CD4-positive, CD25-positive, alpha-beta regulatory T cell (primary cell): Measurements from ENCODE around the gene PTGFRN. TPM values are rescaled to one million over a fixed set of nuclear protein-coding genes. Genes with fewer than 3 reads are reported as not detected.

Source experiments
- ATAC-seq, 2 donors: fragments of 150-1000 bp; cut with Tn5 transposase; one replicate each; pipeline ENCODE4 v1.10.0; 2021; ENCODE audit warnings: low read depth in 2 of 2, moderate number of reproducible peaks in 2 of 2, moderate library complexity in 1 of 2
- DNase-seq, 3 donors: peaks; one replicate each; pipeline versions ENCODE4 v3.0.0 to v3.0.0-alpha.2; 2012 to 2022; ENCODE audit warnings: mixed read lengths in 1 of 3
- H3K27ac ChIP-seq: one replicate; pipeline ENCODE4 v1.7.0; 2013; ENCODE audit warnings: mild to moderate bottlenecking, low read length; ENCODE audit not compliant: insufficient read depth, poor library complexity, severe bottlenecking
- H3K27me3 ChIP-seq: one replicate; pipeline ENCODE4 v1.7.0; 2013; ENCODE audit warnings: low read length; ENCODE audit not compliant: control insufficient read depth, insufficient read depth
- H3K36me3 ChIP-seq: one replicate; pipeline ENCODE4 v1.7.0; 2013; ENCODE audit warnings: mild to moderate bottlenecking, low read length, moderate library complexity; ENCODE audit not compliant: control insufficient read depth, insufficient read depth
- H3K4me1 ChIP-seq: 2 replicates; pipeline ENCODE4 v1.7.0; 2013; ENCODE audit warnings: mild to moderate bottlenecking, low read length; ENCODE audit not compliant: insufficient read depth, control insufficient read depth, poor library complexity, severe bottlenecking
- H3K4me3 ChIP-seq: one replicate; pipeline ENCODE4 v1.7.0; 2013; ENCODE audit warnings: low read depth, mild to moderate bottlenecking, low read length, moderate library complexity
- H3K9me3 ChIP-seq, 2 experiments: 1 replicate in 1 of 2; 2 replicates in 1 of 2; pipeline ENCODE4 v1.7.0; 2013; ENCODE audit warnings: low read length in 2 of 2, mild to moderate bottlenecking in 1 of 2, moderate library complexity in 1 of 2; ENCODE audit not compliant: control insufficient read depth in 2 of 2
- H3K27ac Mint-ChIP-seq, 3 donors: one replicate each; pipeline ENCODE4 v1.8.0; 2020 to 2022; ENCODE audit warnings: mild to moderate bottlenecking in 3 of 3, mixed read lengths in 3 of 3, moderate library complexity in 2 of 3
- H3K27me3 Mint-ChIP-seq: one replicate; pipeline ENCODE4 v1.8.0; 2022; ENCODE audit warnings: mild to moderate bottlenecking, mixed read lengths
- H3K36me3 Mint-ChIP-seq: one replicate; pipeline ENCODE4 v1.8.0; 2020; ENCODE audit warnings: mixed read lengths
- H3K4me1 Mint-ChIP-seq, 4 donors: one replicate each; pipeline ENCODE4 v1.8.0; 2020 to 2022; ENCODE audit warnings: mixed read lengths in 4 of 4, mild to moderate bottlenecking in 1 of 4
- H3K4me3 Mint-ChIP-seq, 4 donors: one replicate each; pipeline ENCODE4 v1.8.0; 2020 to 2022; ENCODE audit warnings: mild to moderate bottlenecking in 4 of 4, mixed read lengths in 4 of 4, moderate library complexity in 3 of 4
- H3K9me3 Mint-ChIP-seq, 7 donors: one replicate each; pipeline ENCODE4 v1.8.0; 2020 to 2022; ENCODE audit warnings: mixed read lengths in 7 of 7, mild to moderate bottlenecking in 3 of 7, moderate library complexity in 2 of 7
- polyA plus RNA-seq, 4 donors: library from polyadenylated mRNA; unstranded; fragments of 300-500 nt; fragmentation: Illumina TruSeq; gene quantifications; one replicate each; pipeline ENCODE4 v1.2.3, GENCODE V29; 2021
- total RNA-seq: library from RNA; stranded (reverse); gene quantifications from one replicate; pipeline ENCODE4 v1.2.3, GENCODE V29; 2022

PTGFRN gene
- total and polyA plus RNA-seq, 5 donors from 2014 or later: 0.02 to 0.17 (median 0.10) TPM; not detected in 2

GRCh38 chr1:116906812-116907211 lies 2.9 kb upstream of the PTGFRN start:
- no peak overlapping the region for H3K27ac Mint-ChIP-seq
- DNase-seq: no peak
- Histone ChIP-seq H3K4me1 (peaks cover 11% of the 10 kb centered on the region), H3K36me3 (no peaks in the 10 kb centered on the region), H3K4me3 (no peak overlapping the region), H3K27ac (no peak overlapping the region), H3K9me3 (no peaks in the 10 kb centered on the region), H3K27me3 (no peaks in the 10 kb centered on the region)
- H3K36me3 Mint-ChIP-seq: no peaks in the 10 kb centered on the region
- peaks cover 0 to 5% (median 0%) of the 10 kb centered on the region in 4 donors for H3K4me1 Mint-ChIP-seq
- no peaks in the 10 kb centered on the region for H3K27me3 Mint-ChIP-seq
- H3K9me3 Mint-ChIP-seq: peaks cover 0 to 1% (median 0%) of the 10 kb centered on the region in 7 donors
- no peak overlapping the region for H3K4me3 Mint-ChIP-seq
- ATAC-seq: no peak

DNA sequence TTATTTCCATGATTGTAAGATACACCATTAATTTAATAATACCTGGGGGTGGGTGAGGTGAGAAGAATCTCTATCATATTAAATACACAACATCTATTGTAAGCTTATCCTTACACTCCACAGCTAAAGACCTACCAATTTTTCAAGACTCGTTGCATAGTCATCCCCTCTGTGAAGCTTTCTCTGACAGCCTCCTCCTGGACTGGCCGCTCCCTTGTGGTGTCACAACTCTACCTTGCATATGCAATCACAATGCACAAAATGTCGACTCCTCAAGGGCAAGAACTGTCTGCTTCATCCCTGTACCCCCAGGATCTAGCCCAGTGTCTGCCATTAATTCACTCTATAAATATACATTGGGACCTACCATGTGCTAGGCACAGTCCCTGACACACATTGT lies 2.4 kb upstream of the PTGFRN start:
- no peak for ATAC-seq
- Mint-ChIP-seq H3K9me3 (peaks cover 0 to 1% (median 0%) of the 10 kb centered on the region in 7 donors), H3K27ac (no peak overlapping the region)

DNA sequence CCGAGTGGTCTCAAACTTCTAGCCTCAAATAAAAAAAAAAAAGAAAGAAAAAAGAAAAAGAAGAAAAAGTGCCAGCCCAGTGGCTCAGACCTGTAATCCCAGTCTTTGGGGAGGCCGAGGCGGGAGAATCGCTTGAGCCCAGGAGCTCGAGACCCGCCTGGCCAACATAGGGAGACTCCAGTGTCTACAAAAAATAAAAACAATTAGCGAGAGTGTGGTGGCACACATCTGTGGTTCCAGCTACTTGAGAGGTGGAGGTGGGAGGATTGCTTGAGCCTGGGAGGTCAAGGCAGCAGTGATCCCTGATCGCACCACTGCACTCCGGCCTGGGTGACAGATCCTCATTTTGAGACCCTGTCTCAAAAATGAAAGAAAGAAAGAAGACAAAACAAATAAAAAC lies 1.4 kb upstream of the PTGFRN start:
- Histone ChIP-seq H3K27ac (no peak overlapping the region), H3K27me3 (peaks cover 4% of the 10 kb centered on the region), H3K36me3 (no peaks in the 10 kb centered on the region), H3K4me3 (no peak overlapping the region), H3K9me3 (no peaks in the 10 kb centered on the region), H3K4me1 (peaks cover 11% of the 10 kb centered on the region)
- Mint-ChIP-seq H3K9me3 (peaks cover 0 to 1% (median 0%) of the 10 kb centered on the region in 7 donors), H3K4me3 (peak overlapping the region in 2 of 4 donors; percentile 35 to 60), H3K27me3 (no peaks in the 10 kb centered on the region), H3K4me1 (peaks cover 0 to 5% (median 0%) of the 10 kb centered on the region in 4 donors), H3K36me3 (no peaks in the 10 kb centered on the region), H3K27ac (no peak overlapping the region)
- ATAC-seq: no peak
- no peak for DNase-seq

More for the DNA sequence above, 2.4 kb upstream of the PTGFRN start:
- Mint-ChIP-seq H3K27me3 (no peaks in the 10 kb centered on the region), H3K4me1 (peaks cover 0 to 5% (median 0%) of the 10 kb centered on the region in 4 donors), H3K36me3 (no peaks in the 10 kb centered on the region), H3K4me3 (peak overlapping the region in 1 of 4 donors; percentile 60)
- H3K36me3 ChIP-seq: no peaks in the 10 kb centered on the region
- no peaks in the 10 kb centered on the region for H3K9me3 ChIP-seq
- peaks cover 4% of the 10 kb centered on the region for H3K27me3 ChIP-seq
- H3K4me1 ChIP-seq: peaks cover 11% of the 10 kb centered on the region
- no peak overlapping the region for H3K4me3 ChIP-seq
- no peak overlapping the region for H3K27ac ChIP-seq
- no peak for DNase-seq

- peaks cover 0 to 1% (median 0%) of the 10 kb centered on the region in 7 donors for H3K9me3 Mint-ChIP-seq
- Histone ChIP-seq H3K9me3 (no peaks in the 10 kb centered on the region), H3K27ac (no peak overlapping the region), H3K36me3 (no peaks in the 10 kb centered on the region), H3K4me3 (no peak overlapping the region), H3K4me1 (peaks cover 11% of the 10 kb centered on the region), H3K27me3 (peaks cover 4% of the 10 kb centered on the region)
- H3K27ac Mint-ChIP-seq: peak overlapping the region in 1 of 3 donors; percentile 61
- H3K27me3 Mint-ChIP-seq: no peaks in the 10 kb centered on the region
- DNase-seq (no peak), ATAC-seq (no peak)
- peaks cover 0 to 5% (median 0%) of the 10 kb centered on the region in 4 donors for H3K4me1 Mint-ChIP-seq
- peak overlapping the region; percentile 77 to 90 (median 86) for H3K4me3 Mint-ChIP-seq
- H3K36me3 Mint-ChIP-seq: no peaks in the 10 kb centered on the region
These were observed 750 bp upstream of the PTGFRN start for GRCh38 chr1:116908820-116909511.

GRCh38 chr1:116910379-116911187 lies 867 bp downstream of the PTGFRN start:
- H3K27ac ChIP-seq: no peak overlapping the region
- no peaks in the 10 kb centered on the region for H3K36me3 Mint-ChIP-seq
- no peak overlapping the region for H3K4me3 Mint-ChIP-seq
- peaks cover 0 to 10% (median 0%) of the 10 kb centered on the region in 4 donors for H3K4me1 Mint-ChIP-seq
- peaks cover 4% of the 10 kb centered on the region for H3K27me3 ChIP-seq
- peak overlapping the region; percentile 44 for H3K4me3 ChIP-seq
- H3K9me3 ChIP-seq: no peaks in the 10 kb centered on the region
- peak; percentile 14 to 67 (median 37) for DNase-seq
- peaks cover 0 to 1% (median 0%) of the 10 kb centered on the region in 7 donors for H3K9me3 Mint-ChIP-seq
- H3K27ac Mint-ChIP-seq: no peak overlapping the region
- no peaks in the 10 kb centered on the region for H3K36me3 ChIP-seq
- no peaks in the 10 kb centered on the region for H3K27me3 Mint-ChIP-seq
- H3K4me1 ChIP-seq: peaks cover 11% of the 10 kb centered on the region
- ATAC-seq: peak; percentile 61 to 73

GRCh38 chr1:116911188-116911553 lies 1.5 kb downstream of the PTGFRN start:
- Mint-ChIP-seq H3K27me3 (no peaks in the 10 kb centered on the region), H3K27ac (no peak overlapping the region), H3K9me3 (peaks cover 0 to 1% (median 0%) of the 10 kb centered on the region in 7 donors), H3K4me1 (peaks cover 0 to 10% (median 0%) of the 10 kb centered on the region in 4 donors), H3K36me3 (no peaks in the 10 kb centered on the region), H3K4me3 (no peak overlapping the region)
- H3K4me3 ChIP-seq: no peak overlapping the region
- DNase-seq (no peak), ATAC-seq (no peak)
- no peaks in the 10 kb centered on the region for H3K9me3 ChIP-seq
- H3K4me1 ChIP-seq: peaks cover 11% of the 10 kb centered on the region
- H3K27ac ChIP-seq: no peak overlapping the region
- H3K36me3 ChIP-seq: no peaks in the 10 kb centered on the region
- H3K27me3 ChIP-seq: peaks cover 4% of the 10 kb centered on the region

- H3K9me3 Mint-ChIP-seq: no peaks in the 10 kb centered on the region
- no peak for DNase-seq
- H3K36me3 Mint-ChIP-seq: no peaks in the 10 kb centered on the region
- H3K9me3 ChIP-seq: no peaks in the 10 kb centered on the region
- no peak for ATAC-seq
- H3K27ac Mint-ChIP-seq: no peak overlapping the region
- no peaks in the 10 kb centered on the region for H3K36me3 ChIP-seq
- H3K4me3 Mint-ChIP-seq: no peak overlapping the region
- no peak overlapping the region for H3K4me3 ChIP-seq
- peaks cover 11% of the 10 kb centered on the region for H3K4me1 ChIP-seq
- no peak overlapping the region for H3K27ac ChIP-seq
- H3K27me3 Mint-ChIP-seq: no peaks in the 10 kb centered on the region
- H3K27me3 ChIP-seq: peaks cover 4% of the 10 kb centered on the region
- H3K4me1 Mint-ChIP-seq: peaks cover 0 to 10% (median 0%) of the 10 kb centered on the region in 4 donors
These were observed 2.2 kb downstream of the PTGFRN start for GRCh38 chr1:116911779-116912469.
